ENCODE measurements around the gene PLSCR5. TPM values are rescaled to one million over a fixed set of nuclear protein-coding genes. Genes with fewer than 3 reads are reported as not detected.

PLSCR5 gene
- total RNA-seq, 1 experiment from 2014 or later = not detected

GRCh38 chr3:146612015-146612414 lies 6.9 kb upstream of the PLSCR5 start:
- ChIA-PET CTCF (interaction anchor here (0.7 kb wide), 1 partner anchor 1193 kb away, joined by 3 read pairs; no protein-coding TSS in a partner anchor), POLR2A (no interaction called here)
- DNase-seq (ENCODE audit: low read depth, low spot score) = no peak
- Histone ChIP-seq H3K27ac (ENCODE audit: low read length) (no peak overlapping the region), H3K27me3 (ENCODE audit: control insufficient read depth, insufficient read depth, low read length) (no peaks in the 10 kb centered on the region; the same call in 1 of the 2 replicates), H3K4me1 (ENCODE audit: control insufficient read depth, insufficient read depth, low read length) (no peaks in the 10 kb centered on the region), H3K9me3 (ENCODE audit: control insufficient read depth, insufficient read depth, low read depth, low read length) (no peaks in the 10 kb centered on the region), H3K36me3 (ENCODE audit: control insufficient read depth, insufficient read depth, low read length) (no peaks in the 10 kb centered on the region), H3K4me3 (ENCODE audit: low read depth in 2 of 2, low read length in 2 of 2) (no peak overlapping the region)
- no TSS peak for BruUV-seq (replicated peaks)
- in situ Hi-C loops (cut with HindIII; ENCODE audit: low pct_unique_long_range_greater_than_20kb, low sequenced_read_pairs) (no loop called here), intact Hi-C loops (cut with micrococcal nuclease; ENCODE audit: unreplicated experiment) (no loop called here)
- ATAC-seq = no peak
- TF ChIP-seq TCF7L2 (IDR thresholded peaks at IDR 0.05; ENCODE audit: low read depth, low read length) (no peak), REST (IDR thresholded peaks at IDR 0.05; ENCODE audit: insufficient read depth in 1 of 2, low read depth in 2 of 2, low read length in 1 of 2) (no peak), POLR2AphosphoS5 (IDR thresholded peaks at IDR 0.05; ENCODE audit: low read depth, low read length) (no peak), SIN3A (IDR thresholded peaks at IDR 0.05; ENCODE audit: borderline replicate concordance, insufficient read depth, low read depth, low read length) (no peak), CTCF (IDR thresholded peaks at IDR 0.05) (no peak)

GRCh38 chr3:146611096-146611495 lies 6.0 kb upstream of the PLSCR5 start:
- intact Hi-C loops (cut with micrococcal nuclease; ENCODE audit: unreplicated experiment) = no loop called here
- TF ChIP-seq POLR2AphosphoS5 (IDR thresholded peaks at IDR 0.05; ENCODE audit: low read depth, low read length) (no peak), SIN3A (IDR thresholded peaks at IDR 0.05; ENCODE audit: borderline replicate concordance, insufficient read depth, low read depth, low read length) (no peak), REST (IDR thresholded peaks at IDR 0.05; ENCODE audit: insufficient read depth in 1 of 2, low read depth in 2 of 2, low read length in 1 of 2) (no peak), CTCF (IDR thresholded peaks at IDR 0.05) (no peak), TCF7L2 (IDR thresholded peaks at IDR 0.05; ENCODE audit: low read depth, low read length) (no peak)
- no peaks in the 10 kb centered on the region for H3K9me3 ChIP-seq (ENCODE audit: control insufficient read depth, insufficient read depth, low read depth, low read length)
- no peaks in the 10 kb centered on the region for H3K4me1 ChIP-seq (ENCODE audit: control insufficient read depth, insufficient read depth, low read length)
- POLR2A ChIA-PET = no interaction called here
- ATAC-seq = no peak
- no peaks in the 10 kb centered on the region for H3K36me3 ChIP-seq (ENCODE audit: control insufficient read depth, insufficient read depth, low read length)
- in situ Hi-C loops (cut with HindIII; ENCODE audit: low pct_unique_long_range_greater_than_20kb, low sequenced_read_pairs) = no loop called here
- BruUV-seq (replicated peaks) = no TSS peak
- no peak overlapping the region for H3K4me3 ChIP-seq (ENCODE audit: low read depth in 2 of 2, low read length in 2 of 2)
- H3K27me3 ChIP-seq (ENCODE audit: control insufficient read depth, insufficient read depth, low read length) = no peaks in the 10 kb centered on the region; the same call in 1 of the 2 replicates
- CTCF ChIA-PET = no interaction called here
- no peak for DNase-seq (ENCODE audit: low read depth, low spot score)
- no peak overlapping the region for H3K27ac ChIP-seq (ENCODE audit: low read length)

All from Panc1 (cell line).